ENCODE data around the gene DLG4.
A peak's percentile ranks its signal among the peaks of the same experiment; 100 is the strongest.

Gene DLG4

GRCh38 chr17:7211491-7212273 lies 8.0 kb downstream of the DLG4 start:
- H3K9ac ChIP-seq (ENCODE audit: low read length) = peak overlapping the region; percentile 28
- no peaks in the 10 kb centered on the region for H3K36me3 ChIP-seq (ENCODE audit: control insufficient read depth, insufficient read depth, low read length)
- H3K27ac ChIP-seq (ENCODE audit: low read depth, low read length) = no peak overlapping the region
- H3K27me3 ChIP-seq (ENCODE audit: control insufficient read depth, insufficient read depth, low read length) = no peaks in the 10 kb centered on the region; the same call in 1 of the 2 replicates
- peaks cover 53% of the 10 kb centered on the region for H3K4me1 ChIP-seq (ENCODE audit: control insufficient read depth, insufficient read depth, low read length)
- peak overlapping the region; percentile 64 for H3K4me3 ChIP-seq (ENCODE audit: low read depth, low read length)
- H3K9me3 ChIP-seq (ENCODE audit: control insufficient read depth, insufficient read depth, low read depth, low read length) = no peaks in the 10 kb centered on the region

- no peak overlapping the region for H3K27ac ChIP-seq (ENCODE audit: low read depth, low read length)
- peaks cover 41% of the 10 kb centered on the region for H3K4me1 ChIP-seq (ENCODE audit: control insufficient read depth, insufficient read depth, low read length)
- H3K9me3 ChIP-seq (ENCODE audit: control insufficient read depth, insufficient read depth, low read depth, low read length) = no peaks in the 10 kb centered on the region
- H3K9ac ChIP-seq (ENCODE audit: low read length) = no peak overlapping the region
- H3K27me3 ChIP-seq (ENCODE audit: control insufficient read depth, insufficient read depth, low read length) = no peaks in the 10 kb centered on the region; the same call in 1 of the 2 replicates
- H3K4me3 ChIP-seq (ENCODE audit: low read depth, low read length) = peak overlapping the region; percentile 42
- H3K36me3 ChIP-seq (ENCODE audit: control insufficient read depth, insufficient read depth, low read length) = peaks cover 1% of the 10 kb centered on the region; the same call in 1 of the 2 replicates
These were observed 10.7 kb downstream of the DLG4 start for GRCh38 chr17:7208754-7209460.

GRCh38 chr17:7208027-7208571 lies 11.5 kb downstream of the DLG4 start:
- H3K4me3 ChIP-seq (ENCODE audit: low read depth, low read length) = peak overlapping the region; percentile 42
- H3K9me3 ChIP-seq (ENCODE audit: control insufficient read depth, insufficient read depth, low read depth, low read length) = no peaks in the 10 kb centered on the region
- H3K4me1 ChIP-seq (ENCODE audit: control insufficient read depth, insufficient read depth, low read length) = peaks cover 39% of the 10 kb centered on the region
- no peak overlapping the region for H3K9ac ChIP-seq (ENCODE audit: low read length)
- H3K36me3 ChIP-seq (ENCODE audit: control insufficient read depth, insufficient read depth, low read length) = peaks cover 10% of the 10 kb centered on the region
- H3K27me3 ChIP-seq (ENCODE audit: control insufficient read depth, insufficient read depth, low read length) = no peaks in the 10 kb centered on the region; the same call in 1 of the 2 replicates
- no peak overlapping the region for H3K27ac ChIP-seq (ENCODE audit: low read depth, low read length)

GRCh38 chr17:7207120-7208001 lies 12.3 kb downstream of the DLG4 start:
- peak overlapping the region; percentile 42 for H3K4me3 ChIP-seq (ENCODE audit: low read depth, low read length)
- H3K4me1 ChIP-seq (ENCODE audit: control insufficient read depth, insufficient read depth, low read length) = peaks cover 38% of the 10 kb centered on the region
- no peaks in the 10 kb centered on the region; the same call in 1 of the 2 replicates for H3K27me3 ChIP-seq (ENCODE audit: control insufficient read depth, insufficient read depth, low read length)
- H3K27ac ChIP-seq (ENCODE audit: low read depth, low read length) = no peak overlapping the region
- peaks cover 17% of the 10 kb centered on the region for H3K36me3 ChIP-seq (ENCODE audit: control insufficient read depth, insufficient read depth, low read length)
- H3K9ac ChIP-seq (ENCODE audit: low read length) = no peak overlapping the region
- H3K9me3 ChIP-seq (ENCODE audit: control insufficient read depth, insufficient read depth, low read depth, low read length) = no peaks in the 10 kb centered on the region

GRCh38 chr17:7205561-7205960 lies 14.1 kb downstream of the DLG4 start:
- no peak overlapping the region for H3K9ac ChIP-seq (ENCODE audit: low read length)
- peaks cover 25% of the 10 kb centered on the region for H3K4me1 ChIP-seq (ENCODE audit: control insufficient read depth, insufficient read depth, low read length)
- H3K27ac ChIP-seq (ENCODE audit: low read depth, low read length) = no peak overlapping the region
- H3K4me3 ChIP-seq (ENCODE audit: low read depth, low read length) = peak overlapping the region; percentile 79
- peaks cover 29% of the 10 kb centered on the region for H3K36me3 ChIP-seq (ENCODE audit: control insufficient read depth, insufficient read depth, low read length)
- H3K9me3 ChIP-seq (ENCODE audit: control insufficient read depth, insufficient read depth, low read depth, low read length) = no peaks in the 10 kb centered on the region
- no peaks in the 10 kb centered on the region; the same call in 1 of the 2 replicates for H3K27me3 ChIP-seq (ENCODE audit: control insufficient read depth, insufficient read depth, low read length)

GRCh38 chr17:7204828-7205461 lies 14.7 kb downstream of the DLG4 start:
- Histone ChIP-seq H3K9me3 (ENCODE audit: control insufficient read depth, insufficient read depth, low read depth, low read length) (no peaks in the 10 kb centered on the region), H3K4me3 (ENCODE audit: low read depth, low read length) (peak overlapping the region; percentile 79), H3K9ac (ENCODE audit: low read length) (no peak overlapping the region), H3K27ac (ENCODE audit: low read depth, low read length) (no peak overlapping the region), H3K36me3 (ENCODE audit: control insufficient read depth, insufficient read depth, low read length) (peaks cover 29% of the 10 kb centered on the region), H3K4me1 (ENCODE audit: control insufficient read depth, insufficient read depth, low read length) (peaks cover 23% of the 10 kb centered on the region), H3K27me3 (ENCODE audit: control insufficient read depth, insufficient read depth, low read length) (no peaks in the 10 kb centered on the region; the same call in 1 of the 2 replicates)

- Histone ChIP-seq H3K4me3 (ENCODE audit: low read depth, low read length) (peak overlapping the region; percentile 79), H3K4me1 (ENCODE audit: control insufficient read depth, insufficient read depth, low read length) (peaks cover 22% of the 10 kb centered on the region), H3K9me3 (ENCODE audit: control insufficient read depth, insufficient read depth, low read depth, low read length) (no peaks in the 10 kb centered on the region), H3K27me3 (ENCODE audit: control insufficient read depth, insufficient read depth, low read length) (no peaks in the 10 kb centered on the region; the same call in 1 of the 2 replicates), H3K27ac (ENCODE audit: low read depth, low read length) (no peak overlapping the region), H3K36me3 (ENCODE audit: control insufficient read depth, insufficient read depth, low read length) (peaks cover 29% of the 10 kb centered on the region), H3K9ac (ENCODE audit: low read length) (no peak overlapping the region)
These were observed 15.3 kb downstream of the DLG4 start for GRCh38 chr17:7204336-7204735.

- Histone ChIP-seq H3K4me3 (ENCODE audit: low read depth, low read length) (no peak overlapping the region), H3K9ac (ENCODE audit: low read length) (no peak overlapping the region), H3K36me3 (ENCODE audit: control insufficient read depth, insufficient read depth, low read length) (peaks cover 29% of the 10 kb centered on the region), H3K9me3 (ENCODE audit: control insufficient read depth, insufficient read depth, low read depth, low read length) (no peaks in the 10 kb centered on the region), H3K27me3 (ENCODE audit: control insufficient read depth, insufficient read depth, low read length) (no peaks in the 10 kb centered on the region; the same call in 1 of the 2 replicates), H3K4me1 (ENCODE audit: control insufficient read depth, insufficient read depth, low read length) (peaks cover 13% of the 10 kb centered on the region), H3K27ac (ENCODE audit: low read depth, low read length) (no peak overlapping the region)
These were observed 16.2 kb downstream of the DLG4 start for GRCh38 chr17:7203391-7203790.

- no peak overlapping the region for H3K27ac ChIP-seq (ENCODE audit: low read depth, low read length)
- no peaks in the 10 kb centered on the region for H3K27me3 ChIP-seq (ENCODE audit: control insufficient read depth, insufficient read depth, low read length)
- no peaks in the 10 kb centered on the region for H3K9me3 ChIP-seq (ENCODE audit: control insufficient read depth, insufficient read depth, low read depth, low read length)
- H3K4me3 ChIP-seq (ENCODE audit: low read depth, low read length) = no peak overlapping the region
- no peaks in the 10 kb centered on the region for H3K4me1 ChIP-seq (ENCODE audit: control insufficient read depth, insufficient read depth, low read length)
- peaks cover 56% of the 10 kb centered on the region for H3K36me3 ChIP-seq (ENCODE audit: control insufficient read depth, insufficient read depth, low read length)
- no peak overlapping the region for H3K9ac ChIP-seq (ENCODE audit: low read length)
These were observed 22.8 kb downstream of the DLG4 start for GRCh38 chr17:7196651-7197401.
